SK-N-SH (cell line): ENCODE results near the gene SNRNP35. TPM values are rescaled to one million over a fixed set of nuclear protein-coding genes. Genes with fewer than 3 reads are reported as not detected.
"Not testable (repeated sequence)": the region's sequence is repeated elsewhere in the genome, so short reads cannot be mapped to it uniquely, and the experiment has no call there.

ENCODE experiments used
- CTCF ChIA-PET: fragments of 300-600, 350-600 bp; formaldehyde crosslinking; extraction: SDS; loops from one replicate; lab custom pipeline; 2021; lab: Yijun Ruan, JAX
- POLR2A ChIA-PET: fragments of 350-600 bp; sonication (Branson Sonifier 250); formaldehyde crosslinking; extraction: SDS; loops from one replicate; lab custom pipeline; 2020; ENCODE audit warnings: antibody characterized with exemption, inconsistent platforms; lab: Yijun Ruan, JAX
- DNase-seq: peaks from one replicate; pipeline ENCODE4 v3.0.0; 2012
- H2AFZ ChIP-seq: fragments of 200-600 bp; sonication (generic); 2 replicates; pipeline ENCODE4 v1.8.1; 2016; ENCODE audit warnings: antibody characterized with exemption, mild to moderate bottlenecking, low read depth
- H3F3A ChIP-seq: fragments of 200-600 bp; sonication (generic); replicated peaks from 2 replicates; pipeline ENCODE3; 2016; ENCODE audit warnings: antibody characterized with exemption, mild to moderate bottlenecking; ENCODE audit not compliant: insufficient read depth
- H3K27ac ChIP-seq, 2 experiments: fragments of 200-500 bp in 1 of 2; fragments of 200-600 bp in 1 of 2; sonication (Bioruptor generic) in 1 of 2; sonication (generic), shearing (Covaris generic) in 1 of 2; 2 replicates each; pipeline versions ENCODE4 v1.5.1 to v1.6.1; 2014 to 2016; ENCODE audit warnings: low read depth in 2 of 2, inconsistent platforms in 1 of 2, low read length in 1 of 2, mild to moderate bottlenecking in 1 of 2, mixed read lengths in 1 of 2
- H3K27me3 ChIP-seq: fragments of 200-600 bp; sonication (generic), shearing (Covaris generic); 2 replicates; pipeline ENCODE4 v1.6.1; 2016; ENCODE audit warnings: mixed run types; ENCODE audit not compliant: insufficient read depth
- H3K36me3 ChIP-seq, 2 experiments: fragments of 200-500 bp in 1 of 2; fragments of 200-600 bp in 1 of 2; sonication (Bioruptor generic) in 1 of 2; sonication (generic) in 1 of 2; replicated peaks in 1 of 2; 2 replicates each; pipeline versions ENCODE3 to v1.5.1; 2014 to 2016; ENCODE audit warnings: low read length in 1 of 2, mild to moderate bottlenecking in 1 of 2; ENCODE audit not compliant: insufficient read depth in 2 of 2, control insufficient read depth in 1 of 2
- H3K4me1 ChIP-seq, 2 experiments: fragments of 200-500 bp in 1 of 2; fragments of 200-600 bp in 1 of 2; sonication (Bioruptor generic) in 1 of 2; sonication (generic), shearing (Covaris generic) in 1 of 2; 2 replicates each; pipeline versions ENCODE4 v1.5.1 to v1.6.1; 2014 to 2016; ENCODE audit warnings: low read depth in 1 of 2, low read length in 1 of 2, mixed run types in 1 of 2; ENCODE audit not compliant: insufficient read depth in 2 of 2, control insufficient read depth in 1 of 2
- H3K4me2 ChIP-seq: fragments of 200-600 bp; sonication (generic), shearing (Covaris generic); 2 replicates; pipeline ENCODE4 v1.6.1; 2017; ENCODE audit warnings: mixed run types
- H3K4me3 ChIP-seq, 2 experiments: fragments of 200-500 bp in 1 of 2; fragments of 200-600 bp in 1 of 2; sonication (Bioruptor generic) in 1 of 2; sonication (generic), shearing (Covaris generic) in 1 of 2; 2 replicates each; pipeline versions ENCODE4 v1.5.1 to v1.8.1; 2014 to 2016; ENCODE audit warnings: low read depth in 2 of 2, inconsistent platforms in 1 of 2, low read length in 1 of 2, mild to moderate bottlenecking in 1 of 2, mixed read lengths in 1 of 2, moderate library complexity in 1 of 2
- H3K79me2 ChIP-seq: fragments of 200-600 bp; sonication (generic); 2 replicates; pipeline ENCODE4 v1.8.1; 2017; ENCODE audit warnings: mild to moderate bottlenecking; ENCODE audit not compliant: insufficient read depth
- H3K9ac ChIP-seq: fragments of 200-600 bp; sonication (generic); 2 replicates; pipeline ENCODE4 v1.6.1; 2017; ENCODE audit warnings: mixed run types
- H3K9me2 ChIP-seq: fragments of 200-600 bp; sonication (generic); 2 replicates; pipeline ENCODE4 v1.6.1; 2017; ENCODE audit warnings: mixed run types
- H3K9me3 ChIP-seq: fragments of 200-600 bp; sonication (generic); 2 replicates; pipeline ENCODE4 v1.6.1; 2017; ENCODE audit warnings: mixed run types, mild to moderate bottlenecking, moderate library complexity
- H4K20me1 ChIP-seq: fragments of 200-600 bp; sonication (generic); 2 replicates; pipeline ENCODE4 v1.6.1; 2017; ENCODE audit warnings: mild to moderate bottlenecking, mixed run types; ENCODE audit not compliant: insufficient read depth
- ELF1 ChIP-seq: IDR thresholded peaks from 2 replicates; pipeline ENCODE4 v1.4.0; 2012
- EZH2phosphoT487 ChIP-seq: fragments of 200-600 bp; sonication (generic); IDR thresholded peaks from 2 replicates; pipeline ENCODE4 v1.6.1; 2017; ENCODE audit warnings: low read depth, mixed run types, mild to moderate bottlenecking, antibody characterized with exemption, moderate library complexity, borderline replicate concordance
- FOXJ3 ChIP-seq: sonication (generic); formaldehyde crosslinking; IDR thresholded peaks from 2 replicates; pipeline ENCODE4 v1.5.1; 2020; ENCODE audit warnings: mild to moderate bottlenecking, missing genetic modification reagents
- IRF3 ChIP-seq: fragments of 150-350 bp; IDR thresholded peaks from 2 replicates; pipeline ENCODE4 v1.6.1; 2016; ENCODE audit warnings: mild to moderate bottlenecking, low read depth, low read length
- MEF2A ChIP-seq: IDR thresholded peaks from 2 replicates; pipeline ENCODE4 v1.4.0; 2012; ENCODE audit warnings: low read depth, borderline replicate concordance
- NRF1 ChIP-seq: IDR thresholded peaks from 2 replicates; pipeline ENCODE4 v1.6.1; 2012; ENCODE audit warnings: low read depth, mild to moderate bottlenecking, low read length
- POLR2AphosphoS5 ChIP-seq: IDR thresholded peaks from 2 replicates; pipeline ENCODE4 v1.6.1; 2012; ENCODE audit warnings: low read depth, low read length
- RAD21 ChIP-seq: IDR thresholded peaks from 2 replicates; pipeline ENCODE4 v1.6.1; 2012; ENCODE audit warnings: mild to moderate bottlenecking, low read length
- RXRA ChIP-seq: IDR thresholded peaks from 2 replicates; pipeline ENCODE4 v1.4.0; 2012; ENCODE audit warnings: low read depth, mild to moderate bottlenecking, borderline replicate concordance
- SIN3A ChIP-seq: IDR thresholded peaks from 2 replicates; pipeline ENCODE4 v1.6.1; 2012; ENCODE audit warnings: low read depth, mild to moderate bottlenecking, low read length, moderate library complexity, borderline replicate concordance
- SMC3 ChIP-seq: IDR thresholded peaks from 2 replicates; pipeline ENCODE4 v1.6.1; 2012; ENCODE audit warnings: low read depth, low read length, improper control_type of control experiment
- TCF12 ChIP-seq: IDR thresholded peaks from 2 replicates; pipeline ENCODE4 v1.4.0; 2012
- USF2 ChIP-seq: fragments of 150-350 bp; IDR thresholded peaks from 2 replicates; pipeline ENCODE4 v1.6.1; 2017; ENCODE audit warnings: antibody characterized with exemption, low read length, low read depth, borderline replicate concordance
- ZBTB33 ChIP-seq: IDR thresholded peaks from 2 replicates; pipeline ENCODE4 v1.4.0; 2012; ENCODE audit warnings: low read depth, borderline replicate concordance
- WGBS: methylation state at CpG from one replicate; pipeline ENCODE4 v1.1.6; 2017; ENCODE audit warnings: low lambda C conversion rate; 5-methylcytosine and 5-hydroxymethylcytosine counted together
- polyA plus RNA-seq, 3 experiments: library from polyadenylated mRNA; depleted of rRNA; stranded (reverse); fragments of >200 nt; gene quantifications; 2 replicates each; pipeline ENCODE4 v1.2.3, GENCODE V29; 2012

SNRNP35 gene
- polyA plus RNA-seq, 1 of the 3 experiments (the other 2 are of a cell fraction): 13.1 TPM

- H3K27me3 ChIP-seq: no peaks in the 10 kb centered on the region
- H3K79me2 ChIP-seq: no peaks in the 10 kb centered on the region
- H3K36me3 ChIP-seq: no peaks in the 10 kb centered on the region
- CTCF ChIA-PET: no interaction called here
- no peak overlapping the region for H2AFZ ChIP-seq
- no peak for DNase-seq
- POLR2A ChIA-PET: no interaction called here
- no peaks in the 10 kb centered on the region for H4K20me1 ChIP-seq
- H3K27ac ChIP-seq: no peak overlapping the region
- TF ChIP-seq ZBTB33: no peak
- no peak for TF ChIP-seq FOXJ3 (CRISPR knock-in tag)
- no peak for TF ChIP-seq MEF2A
- TF ChIP-seq POLR2AphosphoS5: no peak
- no peak for TF ChIP-seq RAD21
- no peak for TF ChIP-seq TCF12
- TF ChIP-seq USF2: no peak
- TF ChIP-seq SMC3: no peak
- TF ChIP-seq NRF1: no peak
- TF ChIP-seq SIN3A: no peak
- TF ChIP-seq ELF1: no peak
- TF ChIP-seq EZH2phosphoT487: no peak
- TF ChIP-seq IRF3: no peak
- TF ChIP-seq RXRA: no peak
- TF ChIP-seq, all 33 proteins: peak for 0
- Histone ChIP-seq H3K9me2 (no peaks in the 10 kb centered on the region), H3K4me2 (no peak overlapping the region), H3K4me3 (no peak overlapping the region), H3K9me3 (no peaks in the 10 kb centered on the region), H3K4me1 (peaks cover 0 to 2% of the 10 kb centered on the region in 2 experiments; a peak in 2 of 4 replicates), H3F3A (peaks cover 9% of the 10 kb centered on the region), H3K9ac (no peak overlapping the region)
- WGBS: 89% methylated on average over 9 of the region's 9 CpGs
Measured at GRCh38 chr12:123450636-123451035, 7.3 kb upstream of the SNRNP35 start.

- not testable (repeated sequence) for H3K4me1 ChIP-seq, H3K9me2 ChIP-seq, H3K9me3 ChIP-seq, H2AFZ ChIP-seq, H3K27ac ChIP-seq, H3K27me3 ChIP-seq, H3K9ac ChIP-seq, H3K36me3 ChIP-seq, H3K4me3 ChIP-seq, H3K4me2 ChIP-seq, H4K20me1 ChIP-seq, H3K79me2 ChIP-seq, DNase-seq
- CTCF ChIA-PET: interaction anchor here (0.9 kb wide), 1 partner anchor 67 kb away, joined by 3 read pairs; no protein-coding TSS in a partner anchor
- POLR2A ChIA-PET: interaction anchor here (0.6 kb wide), 1 partner anchor 1462 kb away, joined by 3 read pairs; the partner anchor contains the start of gene UBC
- H3F3A ChIP-seq: peaks cover 18% of the 10 kb centered on the region
- 0% methylated on average over 1 of the region's 1 CpG for whole genome bisulfite sequencing
Measured at GRCh38 chr12:123452276-123452550, 5.7 kb upstream of the SNRNP35 start.
